Lower leg skin (tissue), 4 donors: ENCODE data around the gene SPRTN. TPM values are rescaled to one million over a fixed set of nuclear protein-coding genes. Genes with fewer than 3 reads are reported as not detected.

Experiments used
- DNase-seq, 2 donors: peaks; one replicate each; pipeline ENCODE4 v3.0.0-alpha.2; 2019; ENCODE audit warnings: low spot score in 2 of 2
- H3K4me3 ChIP-seq: fragments of 200-600 bp; sonication (generic); 2 replicates; pipeline ENCODE4 v1.5.1; 2017; ENCODE audit warnings: mild to moderate bottlenecking, low read depth; ENCODE audit not compliant: poor library complexity, severe bottlenecking
- POLR2A ChIP-seq, 2 donors: fragments of 450-650 bp; IDR thresholded peaks; one replicate each; pipeline ENCODE4 v1.6.1; 2016 to 2017; ENCODE audit warnings: antibody characterized with exemption in 2 of 2, mild to moderate bottlenecking in 1 of 2, moderate library complexity in 1 of 2
- WGBS, 2 donors: methylation state at CpG; one replicate each; pipeline ENCODE4 v1.1.5; 2018; 5-methylcytosine and 5-hydroxymethylcytosine counted together
- intact Hi-C: fragments of 100-400 bp; cut with DNase I; formaldehyde crosslinking; loops from one replicate; pipeline ENCODE4 v1.15.0; 2023; ENCODE audit warnings: low total_unique reads
- total RNA-seq, 4 donors: library from RNA; depleted of rRNA; stranded (reverse); fragments of >200 nt; gene quantifications; one replicate each; pipeline ENCODE4 v1.1.0, GENCODE V29; 2016
- TF ChIP-seq, protein P1 (sequence below), 3 donors: fragments of 450-650 bp; IDR thresholded peaks; one replicate each; pipeline ENCODE4 v1.5.1; 2016; ENCODE audit warnings: antibody characterized with exemption in 3 of 3, mild to moderate bottlenecking in 3 of 3, moderate library complexity in 2 of 3

SPRTN gene, protein sequence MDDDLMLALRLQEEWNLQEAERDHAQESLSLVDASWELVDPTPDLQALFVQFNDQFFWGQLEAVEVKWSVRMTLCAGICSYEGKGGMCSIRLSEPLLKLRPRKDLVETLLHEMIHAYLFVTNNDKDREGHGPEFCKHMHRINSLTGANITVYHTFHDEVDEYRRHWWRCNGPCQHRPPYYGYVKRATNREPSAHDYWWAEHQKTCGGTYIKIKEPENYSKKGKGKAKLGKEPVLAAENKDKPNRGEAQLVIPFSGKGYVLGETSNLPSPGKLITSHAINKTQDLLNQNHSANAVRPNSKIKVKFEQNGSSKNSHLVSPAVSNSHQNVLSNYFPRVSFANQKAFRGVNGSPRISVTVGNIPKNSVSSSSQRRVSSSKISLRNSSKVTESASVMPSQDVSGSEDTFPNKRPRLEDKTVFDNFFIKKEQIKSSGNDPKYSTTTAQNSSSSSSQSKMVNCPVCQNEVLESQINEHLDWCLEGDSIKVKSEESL
- 10 to 100 TPM; 13.1 to 31.3 (median 20.0) TPM for total RNA-seq

DNA sequence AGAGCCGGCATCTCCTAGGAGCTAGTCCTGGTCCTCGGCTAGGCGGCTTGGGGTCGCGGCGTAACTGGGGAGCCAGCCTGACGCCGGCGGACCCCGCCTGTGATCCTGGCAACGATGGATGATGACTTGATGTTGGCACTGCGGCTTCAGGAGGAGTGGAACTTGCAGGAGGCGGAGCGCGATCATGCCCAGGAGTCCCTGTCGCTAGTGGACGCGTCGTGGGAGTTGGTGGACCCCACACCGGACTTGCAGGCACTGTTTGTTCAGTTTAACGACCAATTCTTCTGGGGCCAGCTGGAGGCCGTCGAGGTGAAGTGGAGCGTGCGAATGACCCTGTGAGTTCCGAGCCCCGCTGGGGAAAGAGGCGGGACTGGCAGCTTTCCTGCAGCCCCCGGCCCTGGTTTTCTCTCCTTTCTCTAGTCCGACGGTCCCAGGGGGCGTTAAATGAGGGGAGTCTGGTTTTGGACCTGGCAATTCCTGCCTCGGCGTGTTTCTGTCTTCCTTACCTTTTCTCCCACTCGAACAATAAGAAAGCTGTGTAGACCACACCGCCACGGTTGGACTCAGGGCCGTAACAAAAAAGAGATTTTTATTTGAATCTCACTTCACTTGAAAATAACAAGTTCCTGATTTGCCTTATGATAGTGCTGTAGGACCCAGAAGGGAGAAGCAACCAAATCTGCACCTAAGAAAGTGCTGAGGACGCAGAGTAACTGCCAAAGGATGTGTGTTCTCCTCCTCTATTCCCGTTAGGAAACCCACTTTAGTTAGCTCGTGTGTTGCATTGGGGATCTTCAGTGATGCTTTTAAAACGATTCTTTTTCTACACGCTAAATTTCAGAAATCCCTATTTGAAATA is at the start of gene SPRTN:
TSS of gene SPRTN (plus strand) at position 24 of the 859 bp plus-strand sequence. CDS start at position 115, 91 bp downstream.
- intact Hi-C loops: no loop called here
- WGBS, 2 donors: 0 to 1% methylated on average over 35 to 39 of the region's 43 CpGs
- peak within 1 kb of the TSS; percentile 92 for H3K4me3 ChIP-seq
- DNase-seq: no peak
- TF ChIP-seq, protein P1, sequence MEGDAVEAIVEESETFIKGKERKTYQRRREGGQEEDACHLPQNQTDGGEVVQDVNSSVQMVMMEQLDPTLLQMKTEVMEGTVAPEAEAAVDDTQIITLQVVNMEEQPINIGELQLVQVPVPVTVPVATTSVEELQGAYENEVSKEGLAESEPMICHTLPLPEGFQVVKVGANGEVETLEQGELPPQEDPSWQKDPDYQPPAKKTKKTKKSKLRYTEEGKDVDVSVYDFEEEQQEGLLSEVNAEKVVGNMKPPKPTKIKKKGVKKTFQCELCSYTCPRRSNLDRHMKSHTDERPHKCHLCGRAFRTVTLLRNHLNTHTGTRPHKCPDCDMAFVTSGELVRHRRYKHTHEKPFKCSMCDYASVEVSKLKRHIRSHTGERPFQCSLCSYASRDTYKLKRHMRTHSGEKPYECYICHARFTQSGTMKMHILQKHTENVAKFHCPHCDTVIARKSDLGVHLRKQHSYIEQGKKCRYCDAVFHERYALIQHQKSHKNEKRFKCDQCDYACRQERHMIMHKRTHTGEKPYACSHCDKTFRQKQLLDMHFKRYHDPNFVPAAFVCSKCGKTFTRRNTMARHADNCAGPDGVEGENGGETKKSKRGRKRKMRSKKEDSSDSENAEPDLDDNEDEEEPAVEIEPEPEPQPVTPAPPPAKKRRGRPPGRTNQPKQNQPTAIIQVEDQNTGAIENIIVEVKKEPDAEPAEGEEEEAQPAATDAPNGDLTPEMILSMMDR (IDR thresholded peaks at IDR 0.05): no peak
- TF ChIP-seq POLR2A (IDR thresholded peaks at IDR 0.05): no peak

DNA sequence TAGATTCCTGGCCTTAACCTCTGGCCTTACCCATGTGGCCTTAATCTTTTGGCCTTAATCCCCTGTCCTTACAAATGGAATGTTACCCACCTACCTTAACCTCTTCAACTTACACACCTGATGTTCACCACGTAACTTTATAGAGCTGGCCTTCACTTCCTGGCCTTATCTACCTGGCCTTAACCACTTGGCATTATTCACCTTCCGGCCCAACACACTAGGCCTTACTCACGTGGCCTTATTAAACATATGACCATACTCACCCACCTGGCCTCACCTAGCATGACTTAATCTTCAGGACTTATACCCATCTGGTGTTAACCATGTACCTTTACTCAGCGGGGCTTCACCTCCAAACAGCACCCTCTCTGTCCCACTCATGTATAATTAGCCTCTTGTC is 42.2 kb upstream of the SPRTN start:
- intact Hi-C loops: no loop called here
- WGBS, 2 donors: 93 to 98% methylated on average over 4 of the region's 4 CpGs
- no peak for DNase-seq
- TF ChIP-seq POLR2A (IDR thresholded peaks at IDR 0.05): no peak
- TF ChIP-seq, protein P1 (IDR thresholded peaks at IDR 0.05): no peak
- H3K4me3 ChIP-seq: no peak overlapping the region

DNA sequence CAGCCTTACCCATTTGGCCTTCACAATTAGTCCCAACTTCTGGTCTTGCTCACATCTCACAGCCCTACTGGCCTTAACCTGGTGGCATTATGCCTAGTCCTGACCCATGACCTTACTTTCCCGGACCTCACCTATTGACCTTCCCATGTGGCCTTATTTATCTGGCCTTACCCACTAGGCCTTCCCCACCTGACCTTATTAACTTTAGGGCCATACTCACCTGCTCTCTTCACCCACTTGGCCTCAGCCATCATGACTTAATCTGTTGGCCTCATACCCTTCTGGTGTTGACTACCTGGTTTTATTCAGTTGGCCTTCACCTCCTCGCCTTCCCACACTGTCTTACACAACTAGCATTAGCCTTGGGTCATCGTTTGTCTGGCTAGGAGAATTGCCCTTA is 36.1 kb upstream of the SPRTN start:
- DNase-seq: no peak
- TF ChIP-seq, protein P1 (IDR thresholded peaks at IDR 0.05): no peak
- TF ChIP-seq POLR2A (IDR thresholded peaks at IDR 0.05): no peak
- WGBS, 2 donors: 89 to 93% methylated on average over 3 of the region's 3 CpGs
- intact Hi-C loops: no loop called here
- H3K4me3 ChIP-seq: no peak overlapping the region

DNA sequence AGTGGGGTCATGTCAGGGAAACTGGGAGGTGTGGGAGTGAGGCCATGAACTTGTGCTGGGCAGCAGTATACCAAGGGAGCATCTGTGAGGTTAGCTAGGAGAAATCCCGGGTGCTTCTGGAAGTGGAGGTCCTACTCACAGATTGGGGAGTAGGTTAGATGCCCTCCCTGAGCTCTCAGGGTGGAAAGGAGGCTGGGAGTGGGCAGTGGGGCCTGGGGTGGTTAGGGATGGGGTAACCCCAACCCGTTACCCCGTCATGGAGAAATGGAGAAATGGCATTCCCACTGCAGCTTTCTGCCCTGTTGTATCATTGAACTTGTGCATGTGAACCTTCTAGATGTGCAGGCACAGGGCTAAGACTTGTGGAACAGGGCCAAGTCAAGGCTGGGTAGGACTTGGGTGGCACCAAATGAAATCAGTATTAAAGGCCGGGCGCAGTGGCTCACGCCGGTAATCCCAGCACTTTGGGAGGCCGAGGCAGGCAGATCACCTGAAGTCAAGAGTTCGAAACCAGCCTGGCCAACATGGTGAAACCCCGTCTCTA is 27.6 kb upstream of the SPRTN start:
- WGBS, 2 donors: 94 to 97% methylated on average over 10 of the region's 10 CpGs
- intact Hi-C loops: no loop called here
- TF ChIP-seq, protein P1 (IDR thresholded peaks at IDR 0.05): no peak
- peak in 1 of 2 donors; percentile 77 for DNase-seq
- H3K4me3 ChIP-seq: no peak overlapping the region

DNA sequence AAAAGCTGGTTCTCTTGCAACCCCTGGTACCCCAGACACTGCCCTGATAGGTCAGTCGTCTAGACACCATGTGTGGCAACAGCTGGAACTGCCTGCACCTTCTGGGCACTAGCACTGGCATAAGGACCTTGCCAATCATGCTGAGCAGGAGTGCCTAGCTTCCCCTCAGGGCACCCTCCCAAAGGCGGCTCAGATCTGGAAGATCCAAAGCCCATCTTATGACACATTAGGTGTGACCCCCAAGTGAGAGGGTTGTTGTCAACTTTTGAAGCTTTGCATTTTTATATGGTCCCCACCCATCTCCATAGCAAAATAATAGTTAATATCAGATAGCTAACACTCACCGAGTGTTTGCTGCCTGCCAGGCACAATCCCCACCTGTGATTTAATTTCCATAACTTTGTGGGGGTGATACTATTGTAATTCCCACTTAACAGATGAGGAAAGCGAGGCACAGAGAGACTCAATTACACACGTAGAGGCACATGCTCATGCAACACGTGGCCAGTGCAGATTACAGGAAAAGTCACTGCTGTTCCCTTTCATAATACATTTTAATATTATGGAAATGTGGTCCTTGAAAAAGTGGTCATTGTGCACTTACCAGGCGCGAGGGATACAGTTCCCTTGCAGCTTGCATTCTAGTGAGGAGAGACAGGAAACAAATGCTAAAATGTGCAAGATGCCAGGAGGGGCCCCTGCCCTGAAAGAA is 26.2 kb upstream of the SPRTN start:
- peak in 1 of 2 donors; percentile 46 for DNase-seq
- 66 to 73% methylated on average over 8 of the region's 8 CpGs for WGBS, 2 donors
- intact Hi-C loops: no loop called here
- H3K4me3 ChIP-seq: no peak overlapping the region
- TF ChIP-seq, protein P1 (IDR thresholded peaks at IDR 0.05): no peak
- no peak for TF ChIP-seq POLR2A (IDR thresholded peaks at IDR 0.05)
